H1 (cell line): Measurements from ENCODE around the gene MTG1. TPM values are rescaled to one million over a fixed set of nuclear protein-coding genes. Genes with fewer than 3 reads are reported as not detected.
"Not testable (repeated sequence)": the region's sequence is repeated elsewhere in the genome, so short reads cannot be mapped to it uniquely, and the experiment has no call there.

Experiments used
- CTCF ChIA-PET: fragments of 300-600 bp; sonication (Branson Sonifier 250); formaldehyde crosslinking; loops from one replicate; lab custom pipeline; 2021; ENCODE audit not compliant: partially characterized antibody; lab: Charles Lee
- POLR2A ChIA-PET: fragments of 300-600 bp; sonication (Branson Sonifier 250); formaldehyde crosslinking; loops from one replicate; lab custom pipeline; 2021; ENCODE audit warnings: inconsistent platforms; ENCODE audit not compliant: partially characterized antibody; lab: Charles Lee
- DNase-seq, 2 experiments: peaks; one replicate each; pipeline versions ENCODE4 v3.0.0 to v3.0.0-alpha.2; 2010 to 2022; ENCODE audit warnings: low spot score in 2 of 2, low read depth in 1 of 2, mixed read lengths in 1 of 2
- FAIRE-seq: peaks from 2 replicates; lab custom pipeline; 2011; peaks lifted over from hg19 to GRCh38; lab: Jason Lieb, UNC
- H2AFZ ChIP-seq: 2 replicates; pipeline ENCODE4 v1.8.1; 2012; ENCODE audit warnings: low read length, inconsistent platforms
- H2AK5ac ChIP-seq: 2 replicates; pipeline ENCODE4 v1.6.1; 2013; ENCODE audit warnings: low read depth, low read length
- H2BK120ac ChIP-seq: replicated peaks from 2 replicates; pipeline ENCODE3; 2013; ENCODE audit warnings: low read depth, low read length, inconsistent platforms
- H2BK12ac ChIP-seq: 2 replicates; pipeline ENCODE4 v1.6.1; 2013; ENCODE audit warnings: low read depth, low read length
- H2BK15ac ChIP-seq: 2 replicates; pipeline ENCODE4 v1.6.1; 2013; ENCODE audit warnings: low read length
- H2BK20ac ChIP-seq: 2 replicates; pipeline ENCODE4 v1.6.1; 2013; ENCODE audit warnings: low read length
- H2BK5ac ChIP-seq: 2 replicates; pipeline ENCODE4 v1.6.1; 2013; ENCODE audit warnings: low read depth, low read length
- H3K14ac ChIP-seq: 2 replicates; pipeline ENCODE4 v1.6.1; 2013; ENCODE audit warnings: inconsistent platforms; ENCODE audit not compliant: insufficient read length
- H3K18ac ChIP-seq: 2 replicates; pipeline ENCODE4 v1.6.1; 2013; ENCODE audit warnings: low read length; ENCODE audit errors: extremely low read depth
- H3K23ac ChIP-seq: 2 replicates; pipeline ENCODE4 v1.6.1; 2013; ENCODE audit warnings: inconsistent platforms; ENCODE audit not compliant: insufficient read length
- H3K23me2 ChIP-seq: 2 replicates; pipeline ENCODE4 v1.6.1; 2013; ENCODE audit warnings: low read depth, low read length
- H3K27ac ChIP-seq: 2 replicates; pipeline ENCODE4 v1.6.1; 2011; ENCODE audit warnings: low read depth, low read length, inconsistent platforms
- H3K27me3 ChIP-seq, 4 experiments: replicated peaks in 1 of 4; 1 replicate in 1 of 4; 2 replicates in 3 of 4; pipeline versions ENCODE4 v1.6.1 to v1.8.1; 2011 to 2013; ENCODE audit warnings: low read length in 3 of 4, mild to moderate bottlenecking in 3 of 4, inconsistent platforms in 2 of 4, mixed read lengths in 2 of 4, moderate library complexity in 1 of 4; ENCODE audit not compliant: control insufficient read depth in 3 of 4, insufficient read depth in 3 of 4; ENCODE audit errors: extremely low read depth in 1 of 4
- H3K36me3 ChIP-seq, 4 experiments: 2 replicates each; pipeline versions ENCODE4 v1.6.1 to v1.8.1; 2011 to 2013; ENCODE audit warnings: mild to moderate bottlenecking in 4 of 4, low read length in 3 of 4, moderate library complexity in 2 of 4, control low read depth in 1 of 4, inconsistent platforms in 1 of 4; ENCODE audit not compliant: insufficient read depth in 4 of 4, control insufficient read depth in 2 of 4
- H3K4ac ChIP-seq: replicated peaks from 2 replicates; pipeline ENCODE3; 2013; ENCODE audit warnings: low read length, low read depth, mixed read lengths, inconsistent platforms; ENCODE audit not compliant: insufficient read length
- H3K4me1 ChIP-seq, 4 experiments: replicated peaks in 1 of 4; 1 replicate in 1 of 4; 2 replicates in 3 of 4; pipeline versions ENCODE4 v1.6.1 to v1.8.1; 2011 to 2013; ENCODE audit warnings: low read length in 3 of 4, inconsistent platforms in 2 of 4, mixed read lengths in 1 of 4; ENCODE audit not compliant: insufficient read depth in 4 of 4, control insufficient read depth in 3 of 4
- H3K4me2 ChIP-seq, 2 experiments: 2 replicates each; pipeline versions ENCODE4 v1.6.1 to v1.8.1; 2011 to 2013; ENCODE audit warnings: low read depth in 2 of 2, low read length in 2 of 2, control low read depth in 1 of 2, inconsistent platforms in 1 of 2, mild to moderate bottlenecking in 1 of 2; ENCODE audit not compliant: insufficient read depth in 1 of 2
- H3K4me3 ChIP-seq, 4 experiments: fragments of 200-600, 300-600 bp in 1 of 4; sonication (generic), shearing (Covaris generic), sonication (Bioruptor Twin) in 1 of 4; 2 replicates each; pipeline versions ENCODE4 v1.5.1 to v1.8.1; 2011 to 2016; ENCODE audit warnings: low read length in 4 of 4, low read depth in 3 of 4, control low read depth in 2 of 4, inconsistent platforms in 2 of 4, mild to moderate bottlenecking in 2 of 4, mixed read lengths in 1 of 4, moderate library complexity in 1 of 4; ENCODE audit not compliant: insufficient read depth in 2 of 4; ENCODE audit errors: extremely low read depth in 1 of 4
- H3K56ac ChIP-seq: replicated peaks from 2 replicates; pipeline ENCODE3; 2013; ENCODE audit warnings: low read depth, mild to moderate bottlenecking, mixed read lengths, low read length, inconsistent platforms; ENCODE audit not compliant: insufficient read length
- H3K79me1 ChIP-seq: 2 replicates; pipeline ENCODE4 v1.6.1; 2013; ENCODE audit warnings: low read depth, low read length, control low read depth
- H3K79me2 ChIP-seq, 2 experiments: 2 replicates each; pipeline versions ENCODE4 v1.6.1 to v1.8.1; 2012 to 2013; ENCODE audit warnings: low read length in 2 of 2, mild to moderate bottlenecking in 2 of 2, inconsistent platforms in 1 of 2; ENCODE audit not compliant: insufficient read depth in 2 of 2, control insufficient read depth in 1 of 2
- H3K9ac ChIP-seq, 4 experiments: replicated peaks in 1 of 4; 1 replicate in 1 of 4; 2 replicates in 3 of 4; pipeline versions ENCODE4 v1.6.1 to v1.8.1; 2011 to 2013; ENCODE audit warnings: low read depth in 3 of 4, low read length in 3 of 4, control low read depth in 2 of 4, mild to moderate bottlenecking in 2 of 4, moderate library complexity in 2 of 4, inconsistent platforms in 1 of 4; ENCODE audit errors: extremely low read depth in 1 of 4
- H3K9me3 ChIP-seq, 2 experiments: 2 replicates each; pipeline versions ENCODE4 v1.6.1 to v1.8.1; 2012 to 2013; ENCODE audit warnings: mild to moderate bottlenecking in 2 of 2, moderate library complexity in 2 of 2, control low read depth in 1 of 2, inconsistent platforms in 1 of 2, low read depth in 1 of 2, low read length in 1 of 2, mixed read lengths in 1 of 2; ENCODE audit not compliant: insufficient read depth in 2 of 2
- H4K20me1 ChIP-seq, 2 experiments: replicated peaks in 1 of 2; 2 replicates each; pipeline versions ENCODE3 to v1.8.1; 2011 to 2013; ENCODE audit warnings: inconsistent platforms in 2 of 2, low read length in 2 of 2, mild to moderate bottlenecking in 1 of 2; ENCODE audit not compliant: insufficient read depth in 2 of 2, control insufficient read depth in 1 of 2
- H4K5ac ChIP-seq: 2 replicates; pipeline ENCODE4 v1.6.1; 2013; ENCODE audit warnings: low read length, low read depth, mixed read lengths, inconsistent platforms; ENCODE audit not compliant: insufficient read length
- H4K8ac ChIP-seq: 2 replicates; pipeline ENCODE4 v1.8.0; 2013; ENCODE audit warnings: mild to moderate bottlenecking, moderate library complexity, low read length, inconsistent platforms; ENCODE audit not compliant: insufficient read depth; ENCODE audit errors: extremely low read depth
- H4K91ac ChIP-seq: replicated peaks from 2 replicates; pipeline ENCODE3; 2013; ENCODE audit warnings: low read length, mixed read lengths, inconsistent platforms; ENCODE audit not compliant: insufficient read length
- WGBS, 2 experiments: shearing (Covaris generic) in 1 of 2; methylation state at CpG; one replicate each; pipeline versions ENCODE4 v1.1.6 to v1.1.7; 2013 to 2015; ENCODE audit warnings: low lambda C conversion rate in 2 of 2, mixed read lengths in 2 of 2, inconsistent platforms in 1 of 2, low coverage in 1 of 2, missing lambda C conversion rate in 1 of 2; ENCODE audit not compliant: insufficient replicate concordance in 2 of 2, insufficient coverage in 1 of 2, insufficient read length in 1 of 2; ENCODE audit errors: extremely low coverage in 1 of 2, missing lambda C conversion rate in 1 of 2; 5-methylcytosine and 5-hydroxymethylcytosine counted together
- polyA plus RNA-seq, 7 experiments: library from polyadenylated mRNA; depleted of rRNA in 3 of 7; stranded (reverse) in 5 of 7; unstranded in 2 of 7; fragments of >200 nt in 5 of 7; fragments of 200-250 nt in 2 of 7; gene quantifications; 1 replicate in 5 of 7; 2 replicates in 1 of 7; 4 replicates in 1 of 7; pipeline versions ENCODE4 v1.2.1 to v1.2.3, GENCODE V29; 2011 to 2013; ENCODE audit warnings: missing spikeins in 2 of 7, mixed read lengths in 2 of 7
- total RNA-seq: library from RNA; stranded (reverse); fragmentation: NEBNext Ultra II Directional; extraction: Animal tissue kit (Norgen Biotek cat#: 25700); gene quantifications from 2 replicates; pipeline ENCODE4 v1.2.1, GENCODE V29; 2021

MTG1 gene
- total and polyA plus RNA-seq, 2 of the 8 experiments (the other 6 are each of a cell fraction or from before 2014, with no cell fraction given): 56.6 to 81.6 TPM

- Histone ChIP-seq H4K20me1 (peaks cover 3 to 14% of the 10 kb centered on the region in 2 experiments), H3K36me3 (peaks cover 23 to 55% (median 48%) of the 10 kb centered on the region in 4 experiments)
- H3K4me3 ChIP-seq, H4K8ac ChIP-seq, H3K79me2 ChIP-seq, H3K56ac ChIP-seq, H4K91ac ChIP-seq, DNase-seq, H3K4ac ChIP-seq, H2AFZ ChIP-seq, H3K9ac ChIP-seq, H2BK120ac ChIP-seq, FAIRE-seq, H2AK5ac ChIP-seq, H2BK12ac ChIP-seq, H2BK15ac ChIP-seq, CTCF ChIA-PET, H3K79me1 ChIP-seq, H3K27ac ChIP-seq, H4K5ac ChIP-seq, H3K4me2 ChIP-seq, H3K4me1 ChIP-seq, H3K9me3 ChIP-seq, H3K23me2 ChIP-seq, H3K14ac ChIP-seq, H3K18ac ChIP-seq, H3K23ac ChIP-seq, H2BK20ac ChIP-seq, H2BK5ac ChIP-seq, H3K27me3 ChIP-seq: not testable (repeated sequence)
- 92% methylated on average over 2 of the region's 7 CpGs; no CpG with 5 or more reads in 1 of the 2 experiments for WGBS, 2 experiments
- POLR2A ChIA-PET: interaction anchor here (1.6 kb wide), 1 partner anchor 10 kb away, joined by 6 read pairs; the partner anchor contains the start of gene FUOM
These were observed 26.5 kb upstream of the MTG1 start for GRCh38 chr10:133367461-133367860.
